GM18909 (cell line): Measurements from ENCODE around the gene SETD1A.

ENCODE experiments used
- ATAC-seq: cut with Tn5 transposase; IDR thresholded peaks from one replicate; pipeline ENCODE4 v1.9.1; 2021; ENCODE audit warnings: mild to moderate bottlenecking; ENCODE audit not compliant: unreplicated experiment, poor library complexity

The SETD1A gene

GRCh38 chr16:30951750-30952149 is 5.8 kb upstream of the SETD1A start:
- no peak for ATAC-seq

- no peak for ATAC-seq
Measured at GRCh38 chr16:30953111-30953510, 4.4 kb upstream of the SETD1A start.

GRCh38 chr16:30953511-30954124 is 3.9 kb upstream of the SETD1A start:
- ATAC-seq = no peak

- ATAC-seq = no peak
Measured at GRCh38 chr16:30954993-30955392, 2.6 kb upstream of the SETD1A start.

GRCh38 chr16:30956601-30957455 is 726 bp upstream of the SETD1A start:
- peak; percentile 44 for ATAC-seq

GRCh38 chr16:30958175-30959079 is 873 bp downstream of the SETD1A start:
- ATAC-seq = peak; percentile 30

GRCh38 chr16:30961384-30961783 is 3.8 kb downstream of the SETD1A start:
- ATAC-seq = no peak

- ATAC-seq = no peak
Measured at GRCh38 chr16:30963925-30964511, 6.5 kb downstream of the SETD1A start.

GRCh38 chr16:30964574-30965226 is 7.1 kb downstream of the SETD1A start:
- ATAC-seq = no peak

- no peak for ATAC-seq
Measured at GRCh38 chr16:30965436-30965835, 7.9 kb downstream of the SETD1A start.

GRCh38 chr16:30966033-30966619 is 8.6 kb downstream of the SETD1A start:
- no peak for ATAC-seq

GRCh38 chr16:30967795-30968194 is 10.2 kb downstream of the SETD1A start:
- no peak for ATAC-seq

GRCh38 chr16:30969246-30969842 is 11.8 kb downstream of the SETD1A start:
- ATAC-seq = no peak

GRCh38 chr16:30971298-30971697 is 13.7 kb downstream of the SETD1A start:
- ATAC-seq = no peak

GRCh38 chr16:30972872-30973271 is 15.3 kb downstream of the SETD1A start:
- no peak for ATAC-seq

- ATAC-seq = no peak
Measured at GRCh38 chr16:30974348-30974747, 16.8 kb downstream of the SETD1A start.

GRCh38 chr16:30976486-30976885 is 18.9 kb downstream of the SETD1A start:
- ATAC-seq = no peak

- no peak for ATAC-seq
Measured at GRCh38 chr16:30977502-30977901, 19.9 kb downstream of the SETD1A start.
